Smooth muscle cell (in vitro differentiated cells): ENCODE data around the gene CYP1A2. TPM values are rescaled to one million over a fixed set of nuclear protein-coding genes. Genes with fewer than 3 reads are reported as not detected.

ENCODE experiments used
- microRNA-seq: library from miRNA; unstranded; fragments of <30 nt; microRNA quantifications from one replicate; pipeline ENCODE4, GENCODE V29; 2016; ENCODE audit warnings: borderline number of aligned reads
- polyA plus RNA-seq: library from polyadenylated mRNA; unstranded; fragments of >200 nt; fragmentation: Nextera tagmentation; extraction: Ambion mirVana; gene quantifications from 2 replicates; pipeline ENCODE4 v1.2.1, GENCODE V29; 2016
- small RNA-seq: library from RNA; depleted of rRNA; stranded (forward); fragments of <200 nt; gene quantifications from one replicate; pipeline ENCODE3, GENCODE V24; 2014
- total RNA-seq: library from RNA; depleted of rRNA; stranded (reverse); fragments of >200 nt; gene quantifications from 2 replicates; pipeline ENCODE4 v1.2.3, GENCODE V29; 2014

Gene CYP1A2
- total and polyA plus RNA-seq, 2 experiments from 2014 or later: not detected

Small RNAs within 50 kb of the gene (microRNA-seq; reads per million reads assigned to microRNA genes)
- gene MIR4513: not detected

Small RNAs within 50 kb of the gene (small RNA-seq; reads per million reads assigned to genes)
- gene MIR4513: not detected

Other genes starting within 250 kb of the CYP1A2 start
- gene ARID3B, start 207.6 kb upstream of the CYP1A2 start, total RNA-seq: 7.2 and 7.3 TPM in 2 replicates
- 7.7 and 17.9 TPM in 2 replicates for gene ARID3B, start 207.6 kb upstream of the CYP1A2 start, polyA plus RNA-seq
- 92.4 and 105 TPM in 2 replicates for gene CLK3, start 133.0 kb upstream of the CYP1A2 start, total RNA-seq
- 68.8 and 72.6 TPM in 2 replicates for gene CLK3, start 133.0 kb upstream of the CYP1A2 start, polyA plus RNA-seq
- 18.4 and 23.3 TPM in 2 replicates for gene EDC3, start 52.8 kb upstream of the CYP1A2 start, total RNA-seq
- gene EDC3, start 52.8 kb upstream of the CYP1A2 start, polyA plus RNA-seq: 26.7 and 32.9 TPM in 2 replicates
- gene CYP1A1, start 23.3 kb upstream of the CYP1A2 start, total RNA-seq: 0.81 and 1.9 TPM in 2 replicates
- 0.09 and 0.13 TPM in 2 replicates for gene CYP1A1, start 23.3 kb upstream of the CYP1A2 start, polyA plus RNA-seq
- gene CSK, start 33.2 kb downstream of the CYP1A2 start, total RNA-seq: 10.4 and 19.6 TPM in 2 replicates
- gene CSK, start 33.2 kb downstream of the CYP1A2 start, polyA plus RNA-seq: 14.1 and 16.5 TPM in 2 replicates
- not detected in 2 replicates for gene LMAN1L, start 64.0 kb downstream of the CYP1A2 start, total RNA-seq
- not detected in 2 replicates for gene LMAN1L, start 64.0 kb downstream of the CYP1A2 start, polyA plus RNA-seq
- gene CPLX3, start 77.8 kb downstream of the CYP1A2 start, total RNA-seq: 0.04 and 0.22 TPM in 2 replicates
- gene CPLX3, start 77.8 kb downstream of the CYP1A2 start, polyA plus RNA-seq: not detected in 2 replicates
- gene ULK3, start 94.3 kb downstream of the CYP1A2 start, total RNA-seq: 14.2 and 24.1 TPM in 2 replicates
- 20.8 and 23.7 TPM in 2 replicates for gene ULK3, start 94.3 kb downstream of the CYP1A2 start, polyA plus RNA-seq
- gene SCAMP2, start 124.5 kb downstream of the CYP1A2 start, total RNA-seq: 47.5 and 55.5 TPM in 2 replicates
- 80.3 and 87.6 TPM in 2 replicates for gene SCAMP2, start 124.5 kb downstream of the CYP1A2 start, polyA plus RNA-seq
- 43.6 and 53.1 TPM in 2 replicates for gene MPI, start 141.2 kb downstream of the CYP1A2 start, total RNA-seq
- gene MPI, start 141.2 kb downstream of the CYP1A2 start, polyA plus RNA-seq: 35.6 and 41.9 TPM in 2 replicates
- gene FAM219B, start 158.0 kb downstream of the CYP1A2 start, total RNA-seq: 52.4 and 53.7 TPM in 2 replicates
- gene FAM219B, start 158.0 kb downstream of the CYP1A2 start, polyA plus RNA-seq: 37.1 and 40.2 TPM in 2 replicates
- gene COX5A, start 189.2 kb downstream of the CYP1A2 start, total RNA-seq: 144 and 154 TPM in 2 replicates
- 325 and 339 TPM in 2 replicates for gene COX5A, start 189.2 kb downstream of the CYP1A2 start, polyA plus RNA-seq
- gene RPP25, start 207.9 kb downstream of the CYP1A2 start, total RNA-seq: 5.5 and 8.7 TPM in 2 replicates
- gene RPP25, start 207.9 kb downstream of the CYP1A2 start, polyA plus RNA-seq: 24.0 and 26.2 TPM in 2 replicates
- 2.8 and 18.1 TPM in 2 replicates for gene SCAMP5, start 246.7 kb downstream of the CYP1A2 start, total RNA-seq
- gene SCAMP5, start 246.7 kb downstream of the CYP1A2 start, polyA plus RNA-seq: 5.5 and 6.6 TPM in 2 replicates